GM19193 (cell line): Measurements from ENCODE around the gene USP7.

Experiments
- POLR2A ChIP-seq: IDR thresholded peaks from 4 replicates; pipeline ENCODE4 v1.6.1; 2011; ENCODE audit not compliant: insufficient read depth, insufficient read length; ENCODE audit errors: extremely low read depth

USP7 gene

GRCh38 chr16:8958344-8959167, 5.2 kb downstream of the USP7 start:
- TF ChIP-seq POLR2A: no peak

GRCh38 chr16:8957509-8958157, 6.1 kb downstream of the USP7 start:
- TF ChIP-seq POLR2A: no peak

GRCh38 chr16:8957063-8957397, 6.7 kb downstream of the USP7 start:
- no peak for TF ChIP-seq POLR2A

- no peak for TF ChIP-seq POLR2A
These were observed 7.2 kb downstream of the USP7 start for GRCh38 chr16:8956265-8957062.

GRCh38 chr16:8955828-8956227, 7.9 kb downstream of the USP7 start:
- TF ChIP-seq POLR2A: no peak

GRCh38 chr16:8953064-8953463, 10.6 kb downstream of the USP7 start:
- no peak for TF ChIP-seq POLR2A

- TF ChIP-seq POLR2A: no peak
These were observed 11.4 kb downstream of the USP7 start for GRCh38 chr16:8952281-8952751.

GRCh38 chr16:8951447-8952280, 12.0 kb downstream of the USP7 start:
- TF ChIP-seq POLR2A: no peak

- TF ChIP-seq POLR2A: no peak
These were observed 13.1 kb downstream of the USP7 start for GRCh38 chr16:8950580-8951077.

GRCh38 chr16:8949536-8950418, 13.9 kb downstream of the USP7 start:
- TF ChIP-seq POLR2A: no peak

GRCh38 chr16:8948831-8949230, 14.9 kb downstream of the USP7 start:
- no peak for TF ChIP-seq POLR2A

- TF ChIP-seq POLR2A: no peak
These were observed 15.6 kb downstream of the USP7 start for GRCh38 chr16:8948069-8948593.

- TF ChIP-seq POLR2A: no peak
These were observed 17.2 kb downstream of the USP7 start for GRCh38 chr16:8946544-8946943.
